Measurements from ENCODE around the gene INO80C.

GRCh38 chr18:35516789-35517188 is 19.0 kb upstream of the INO80C start:
- TF ChIP-seq CTCF (IDR thresholded peaks at IDR 0.05; ENCODE audit: low read depth, low read length) (no peak), EZH2phosphoT487 (IDR thresholded peaks at IDR 0.05; ENCODE audit: low read depth) (no peak)
